ENCODE data around the gene RALGAPB.

DNA sequence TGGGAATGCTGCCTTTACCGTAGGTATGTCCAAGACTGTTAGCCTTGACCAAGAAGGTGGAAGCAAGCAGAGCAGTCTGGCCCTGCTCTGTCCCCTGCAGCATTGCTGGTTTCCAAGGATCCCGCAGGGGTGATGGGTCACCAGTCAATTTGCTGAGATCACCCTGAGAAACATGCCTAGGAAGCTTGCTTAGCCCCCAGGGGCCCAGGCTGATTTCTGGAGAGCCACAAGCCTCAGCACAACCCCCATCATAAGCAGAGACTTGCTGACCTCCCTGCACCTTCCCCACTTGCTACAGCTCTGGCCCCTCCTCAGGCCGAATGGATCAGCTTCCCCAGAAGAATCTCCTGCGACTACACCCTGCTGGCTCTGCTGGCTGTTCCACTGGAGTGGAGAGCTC is 150.4 kb downstream of the RALGAPB start:
- TF ChIP-seq, protein P1, sequence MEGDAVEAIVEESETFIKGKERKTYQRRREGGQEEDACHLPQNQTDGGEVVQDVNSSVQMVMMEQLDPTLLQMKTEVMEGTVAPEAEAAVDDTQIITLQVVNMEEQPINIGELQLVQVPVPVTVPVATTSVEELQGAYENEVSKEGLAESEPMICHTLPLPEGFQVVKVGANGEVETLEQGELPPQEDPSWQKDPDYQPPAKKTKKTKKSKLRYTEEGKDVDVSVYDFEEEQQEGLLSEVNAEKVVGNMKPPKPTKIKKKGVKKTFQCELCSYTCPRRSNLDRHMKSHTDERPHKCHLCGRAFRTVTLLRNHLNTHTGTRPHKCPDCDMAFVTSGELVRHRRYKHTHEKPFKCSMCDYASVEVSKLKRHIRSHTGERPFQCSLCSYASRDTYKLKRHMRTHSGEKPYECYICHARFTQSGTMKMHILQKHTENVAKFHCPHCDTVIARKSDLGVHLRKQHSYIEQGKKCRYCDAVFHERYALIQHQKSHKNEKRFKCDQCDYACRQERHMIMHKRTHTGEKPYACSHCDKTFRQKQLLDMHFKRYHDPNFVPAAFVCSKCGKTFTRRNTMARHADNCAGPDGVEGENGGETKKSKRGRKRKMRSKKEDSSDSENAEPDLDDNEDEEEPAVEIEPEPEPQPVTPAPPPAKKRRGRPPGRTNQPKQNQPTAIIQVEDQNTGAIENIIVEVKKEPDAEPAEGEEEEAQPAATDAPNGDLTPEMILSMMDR (conservative IDR thresholded peaks at IDR 0.05; ENCODE audit: low read length): no peak
- no peak for TF ChIP-seq EZH2phosphoT487 (IDR thresholded peaks at IDR 0.05; ENCODE audit: borderline replicate concordance, low read depth, low read length)
